Colonic mucosa (tissue), 4 donors: ENCODE data around the gene FTCD. TPM values are rescaled to one million over a fixed set of nuclear protein-coding genes. Genes with fewer than 3 reads are reported as not detected.

ENCODE experiments used
- DNase-seq: peaks from one replicate; pipeline ENCODE4 v3.0.0-alpha.2; 2020
- H3K27ac ChIP-seq: fragments of 200-600 bp; one replicate; pipeline ENCODE4 v1.8.0; 2021
- H3K27me3 ChIP-seq: fragments of 200-600 bp; one replicate; pipeline ENCODE4 v1.8.0; 2021
- H3K36me3 ChIP-seq: fragments of 200-600 bp; one replicate; pipeline ENCODE4 v1.8.0; 2021
- H3K4me1 ChIP-seq: fragments of 200-600 bp; one replicate; pipeline ENCODE4 v1.8.0; 2021; ENCODE audit warnings: mild to moderate bottlenecking
- H3K4me3 ChIP-seq: fragments of 200-600 bp; one replicate; pipeline ENCODE4 v1.8.0; 2021
- H3K9ac ChIP-seq, 2 donors: one replicate each; pipeline ENCODE4 v1.7.0; 2013; ENCODE audit warnings: control low read depth in 2 of 2, low read depth in 2 of 2, low read length in 2 of 2
- H3K9me3 ChIP-seq: fragments of 200-600 bp; one replicate; pipeline ENCODE4 v1.8.0; 2021
- intact Hi-C: fragments of 100-400 bp; cut with DNase I; formaldehyde crosslinking; loops from one replicate; pipeline ENCODE4 v1.14.1; 2022
- total RNA-seq, 2 donors: library from RNA; stranded (reverse); fragmentation: NEBNext Ultra II Directional in 1 of 2; extraction: Animal tissue kit (Norgen Biotek cat#: 25700) in 1 of 2; gene quantifications; one replicate each; pipeline ENCODE4 v1.2.1, GENCODE V29; 2021
- TF ChIP-seq, protein P1 (sequence below): fragments of 200-600 bp; IDR thresholded peaks from one replicate; pipeline ENCODE4 v1.8.0; 2022; ENCODE audit warnings: antibody characterized with exemption, mild to moderate bottlenecking
- donor health status: healthy.
- donor health status: DM: no; HTN: no; CAD: no.
- donor health status: DM: no; HTN: no; CAD: no.

The FTCD gene
- total RNA-seq, 2 donors from 2014 or later, result 0.45 to 4.2 TPM

DNA sequence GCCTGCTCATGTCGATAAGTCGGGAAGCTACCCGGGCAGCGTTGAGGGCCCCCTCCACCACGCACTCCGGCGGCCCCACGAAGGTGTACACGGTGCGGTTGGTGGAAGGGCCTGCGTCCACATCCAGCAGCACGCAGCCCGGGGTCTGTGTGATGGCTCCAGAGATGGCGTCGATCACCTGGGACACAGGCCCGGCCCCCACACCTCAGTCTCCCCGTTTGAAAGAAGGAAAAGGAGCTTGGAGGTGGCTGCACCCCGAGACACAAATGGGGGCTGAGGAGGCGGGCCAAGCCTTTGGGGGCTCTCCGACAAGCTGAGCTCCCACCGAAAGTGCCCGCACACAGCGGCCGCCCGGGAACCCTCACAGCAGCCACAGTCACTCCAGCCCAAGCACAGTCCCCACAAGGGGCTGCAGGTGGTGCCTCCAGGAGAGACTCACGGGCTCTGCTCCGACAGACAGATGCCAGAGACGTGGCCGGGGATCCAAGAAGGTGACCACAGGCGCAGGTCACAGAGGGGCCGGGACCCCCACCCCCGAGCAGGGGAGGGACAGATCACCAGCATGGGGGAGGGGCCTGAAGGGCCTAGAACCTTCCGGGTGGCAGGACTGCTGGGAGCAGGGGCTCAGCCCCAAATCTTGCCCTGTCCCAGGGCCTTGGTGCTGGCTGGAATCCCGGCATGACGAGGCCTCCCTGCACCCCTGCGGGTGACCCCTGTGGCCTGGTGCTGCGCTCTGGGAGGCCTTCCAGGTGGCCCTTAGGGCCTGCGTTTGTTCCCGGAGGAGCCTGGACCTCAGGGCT is 1.0 kb downstream of the FTCD start:
- no peak overlapping the region for H3K4me3 ChIP-seq
- intact Hi-C loops, result no loop called here
- no peaks in the 10 kb centered on the region for H3K9me3 ChIP-seq
- no peak overlapping the region for H3K27ac ChIP-seq
- no peak overlapping the region for H3K9ac ChIP-seq
- H3K4me1 ChIP-seq, result no peaks in the 10 kb centered on the region
- TF ChIP-seq, protein P1, sequence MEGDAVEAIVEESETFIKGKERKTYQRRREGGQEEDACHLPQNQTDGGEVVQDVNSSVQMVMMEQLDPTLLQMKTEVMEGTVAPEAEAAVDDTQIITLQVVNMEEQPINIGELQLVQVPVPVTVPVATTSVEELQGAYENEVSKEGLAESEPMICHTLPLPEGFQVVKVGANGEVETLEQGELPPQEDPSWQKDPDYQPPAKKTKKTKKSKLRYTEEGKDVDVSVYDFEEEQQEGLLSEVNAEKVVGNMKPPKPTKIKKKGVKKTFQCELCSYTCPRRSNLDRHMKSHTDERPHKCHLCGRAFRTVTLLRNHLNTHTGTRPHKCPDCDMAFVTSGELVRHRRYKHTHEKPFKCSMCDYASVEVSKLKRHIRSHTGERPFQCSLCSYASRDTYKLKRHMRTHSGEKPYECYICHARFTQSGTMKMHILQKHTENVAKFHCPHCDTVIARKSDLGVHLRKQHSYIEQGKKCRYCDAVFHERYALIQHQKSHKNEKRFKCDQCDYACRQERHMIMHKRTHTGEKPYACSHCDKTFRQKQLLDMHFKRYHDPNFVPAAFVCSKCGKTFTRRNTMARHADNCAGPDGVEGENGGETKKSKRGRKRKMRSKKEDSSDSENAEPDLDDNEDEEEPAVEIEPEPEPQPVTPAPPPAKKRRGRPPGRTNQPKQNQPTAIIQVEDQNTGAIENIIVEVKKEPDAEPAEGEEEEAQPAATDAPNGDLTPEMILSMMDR, result no peak
- no peaks in the 10 kb centered on the region for H3K36me3 ChIP-seq
- DNase-seq, result no peak
- no peaks in the 10 kb centered on the region for H3K27me3 ChIP-seq

DNA sequence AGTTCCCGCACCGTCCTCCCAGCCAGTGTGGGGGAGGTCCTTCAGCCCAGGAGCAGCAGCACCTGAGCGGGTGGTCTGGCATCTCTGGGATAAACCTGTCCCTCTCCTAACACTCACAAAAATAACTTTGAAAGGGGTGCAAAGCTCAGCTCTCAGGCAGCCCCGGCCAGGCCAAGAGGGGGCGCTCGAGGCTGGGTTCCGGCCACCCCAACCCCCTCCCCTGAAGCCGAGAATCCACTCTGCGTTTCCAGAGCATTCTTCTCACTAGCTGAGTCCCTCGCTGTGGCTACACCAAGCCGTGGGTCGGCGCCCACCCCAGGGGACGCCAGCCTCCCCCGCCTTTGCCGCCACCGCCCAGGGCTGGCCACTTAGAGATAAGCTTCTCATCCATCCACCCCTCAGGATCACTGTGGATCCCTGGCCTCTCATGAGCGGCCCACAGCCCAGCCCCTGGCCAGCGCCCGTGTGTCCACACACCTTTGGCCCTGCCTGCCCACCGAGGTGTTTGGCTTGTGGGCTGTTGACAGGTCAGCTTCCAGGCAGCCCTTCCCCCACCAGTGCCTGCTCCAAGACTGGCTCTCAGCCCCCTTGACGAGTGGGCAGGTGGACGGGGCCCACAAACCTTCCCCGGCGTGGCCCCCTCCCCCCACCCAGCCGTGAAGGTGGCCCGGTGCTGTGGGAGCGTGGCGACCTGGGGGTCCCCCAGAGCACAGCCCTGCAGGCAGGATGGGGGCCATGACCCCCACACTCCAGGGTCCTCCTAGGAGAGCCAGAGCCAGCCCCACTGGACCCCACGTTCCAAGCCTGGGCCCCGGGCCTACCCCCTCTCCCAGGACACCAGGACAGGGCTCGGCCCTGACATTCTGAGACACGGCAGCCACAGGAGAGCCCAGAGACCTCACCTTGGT is 1.9 kb downstream of the FTCD start:
- intact Hi-C loops, result no loop called here
- peak overlapping the region in 1 of 2 donors; percentile 35 for H3K9ac ChIP-seq
- no peaks in the 10 kb centered on the region for H3K9me3 ChIP-seq
- H3K4me3 ChIP-seq, result peak overlapping the region; percentile 8
- H3K4me1 ChIP-seq, result no peaks in the 10 kb centered on the region
- H3K27me3 ChIP-seq, result no peaks in the 10 kb centered on the region
- DNase-seq, result peak; percentile 58
- TF ChIP-seq, protein P1, result peak; percentile 62
- no peak overlapping the region for H3K27ac ChIP-seq
- H3K36me3 ChIP-seq, result no peaks in the 10 kb centered on the region

DNA sequence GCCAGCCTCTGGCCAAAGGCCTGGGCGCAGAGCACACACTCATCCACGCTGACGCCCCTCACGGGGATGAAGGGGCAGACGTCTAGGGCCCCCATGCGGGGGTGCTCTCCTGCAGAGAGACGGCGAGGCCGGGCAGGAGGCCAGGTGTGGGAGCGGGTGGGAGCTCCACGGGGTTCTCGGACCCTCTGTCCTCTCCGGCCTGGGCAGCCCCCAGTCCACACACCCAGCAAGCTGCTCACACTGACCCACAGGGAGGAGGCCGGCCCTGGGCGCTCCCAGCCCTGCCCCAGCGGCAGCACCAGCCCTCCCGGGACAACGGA is 2.5 kb downstream of the FTCD start:
- DNase-seq, result no peak
- TF ChIP-seq, protein P1, result no peak
- H3K9me3 ChIP-seq, result no peaks in the 10 kb centered on the region
- peak overlapping the region; percentile 8 for H3K4me3 ChIP-seq
- no peaks in the 10 kb centered on the region for H3K36me3 ChIP-seq
- H3K9ac ChIP-seq, result no peak overlapping the region
- H3K27me3 ChIP-seq, result no peaks in the 10 kb centered on the region
- intact Hi-C loops, result no loop called here
- H3K4me1 ChIP-seq, result no peaks in the 10 kb centered on the region
- no peak overlapping the region for H3K27ac ChIP-seq

GRCh38 chr21:46151989-46152926 is 3.1 kb downstream of the FTCD start:
- no peak for DNase-seq
- H3K27me3 ChIP-seq, result no peaks in the 10 kb centered on the region
- H3K36me3 ChIP-seq, result no peaks in the 10 kb centered on the region
- no peaks in the 10 kb centered on the region for H3K9me3 ChIP-seq
- no peak overlapping the region for H3K9ac ChIP-seq
- TF ChIP-seq, protein P1, result no peak
- intact Hi-C loops, result no loop called here
- no peak overlapping the region for H3K27ac ChIP-seq
- no peaks in the 10 kb centered on the region for H3K4me1 ChIP-seq
- H3K4me3 ChIP-seq, result peak overlapping the region; percentile 8
